Right lobe of liver (tissue), 6 donors: ENCODE results near the gene TMEM134. TPM values are rescaled to one million over a fixed set of nuclear protein-coding genes. Genes with fewer than 3 reads are reported as not detected.
"Not testable (repeated sequence)": the region's sequence is repeated elsewhere in the genome, so short reads cannot be mapped to it uniquely, and the experiment has no call there.

Experiments
- ATAC-seq, 4 donors: fragments of 200-7000 bp; cut with Tn5 transposase; one replicate each; pipeline ENCODE4 v1.9.1; 2020; ENCODE audit warnings: mild to moderate bottlenecking in 4 of 4, moderate library complexity in 4 of 4
- DNase-seq, 3 donors: peaks; one replicate each; pipeline ENCODE4 v3.0.0-alpha.2; 2020
- H3K27ac ChIP-seq, 3 donors: fragments of 200-600 bp; one replicate each; pipeline ENCODE4 v1.8.0; 2022
- H3K27me3 ChIP-seq, 2 donors: fragments of 200-600 bp; one replicate each; pipeline ENCODE4 v1.8.0; 2022
- H3K36me3 ChIP-seq, 4 donors: fragments of 200-600 bp; sonication (generic) in 1 of 4; one replicate each; pipeline versions ENCODE4 v1.5.1 to v1.8.0; 2017 to 2022; ENCODE audit warnings: control low read depth in 1 of 4
- H3K4me1 ChIP-seq, 4 donors: fragments of 200-600 bp; sonication (generic) in 1 of 4; one replicate each; pipeline versions ENCODE4 v1.5.1 to v1.8.0; 2017 to 2022; ENCODE audit warnings: control low read depth in 1 of 4
- H3K4me3 ChIP-seq, 3 donors: fragments of 200-600 bp; one replicate each; pipeline ENCODE4 v1.8.0; 2022
- H3K9me3 ChIP-seq, 4 donors: fragments of 200-600 bp; sonication (generic) in 1 of 4; one replicate each; pipeline versions ENCODE4 v1.5.1 to v1.8.0; 2017 to 2022; ENCODE audit warnings: control low read depth in 1 of 4
- POLR2A ChIP-seq: fragments of 450-650 bp; IDR thresholded peaks from one replicate; pipeline ENCODE4 v1.6.1; 2017; ENCODE audit warnings: antibody characterized with exemption, mild to moderate bottlenecking
- WGBS: methylation state at CpG from one replicate; pipeline ENCODE4 v1.1.6; 2018; ENCODE audit warnings: low coverage, low lambda C conversion rate; ENCODE audit not compliant: insufficient coverage; ENCODE audit errors: missing lambda C conversion rate; 5-methylcytosine and 5-hydroxymethylcytosine counted together
- intact Hi-C, 2 donors: fragments of 100-400 bp; cut with DNase I; formaldehyde crosslinking; loops; one replicate each; pipeline versions ENCODE4 v1.11.2 to v1.14.1; 2022
- total RNA-seq, 6 experiments: library from RNA; depleted of rRNA in 2 of 6; stranded (reverse); fragments of >200 nt in 2 of 6; fragmentation: NEBNext Ultra II Directional in 3 of 6; extraction: Animal tissue kit (Norgen Biotek cat#: 25700) in 3 of 6; gene quantifications; one replicate each; pipeline versions ENCODE4 v1.1.0 to v1.2.4, GENCODE V29; 2016 to 2023
- TF ChIP-seq, protein P1 (sequence below), 4 donors: fragments of 200-600 bp in 3 of 4; fragments of 450-650 bp in 1 of 4; IDR thresholded peaks; one replicate each; pipeline versions ENCODE4 v1.5.1 to v1.8.0; 2016 to 2022; ENCODE audit warnings: antibody characterized with exemption in 4 of 4, mild to moderate bottlenecking in 2 of 4
- donor health status: DM: no; HTN: yes; CAD: no.
- donor health status: DM: no; HTN: no; CAD: no.
- donor health status: DM: no; HTN: no; CAD: no.
- donor health status: DM: no; HTN: yes; CAD: no.
- donor health status: DM: no; HTN: yes; CAD: no.

TMEM134 gene
- total RNA-seq, 6 experiments from 2014 or later: 29.1 to 133 (median 40.9) TPM

DNA sequence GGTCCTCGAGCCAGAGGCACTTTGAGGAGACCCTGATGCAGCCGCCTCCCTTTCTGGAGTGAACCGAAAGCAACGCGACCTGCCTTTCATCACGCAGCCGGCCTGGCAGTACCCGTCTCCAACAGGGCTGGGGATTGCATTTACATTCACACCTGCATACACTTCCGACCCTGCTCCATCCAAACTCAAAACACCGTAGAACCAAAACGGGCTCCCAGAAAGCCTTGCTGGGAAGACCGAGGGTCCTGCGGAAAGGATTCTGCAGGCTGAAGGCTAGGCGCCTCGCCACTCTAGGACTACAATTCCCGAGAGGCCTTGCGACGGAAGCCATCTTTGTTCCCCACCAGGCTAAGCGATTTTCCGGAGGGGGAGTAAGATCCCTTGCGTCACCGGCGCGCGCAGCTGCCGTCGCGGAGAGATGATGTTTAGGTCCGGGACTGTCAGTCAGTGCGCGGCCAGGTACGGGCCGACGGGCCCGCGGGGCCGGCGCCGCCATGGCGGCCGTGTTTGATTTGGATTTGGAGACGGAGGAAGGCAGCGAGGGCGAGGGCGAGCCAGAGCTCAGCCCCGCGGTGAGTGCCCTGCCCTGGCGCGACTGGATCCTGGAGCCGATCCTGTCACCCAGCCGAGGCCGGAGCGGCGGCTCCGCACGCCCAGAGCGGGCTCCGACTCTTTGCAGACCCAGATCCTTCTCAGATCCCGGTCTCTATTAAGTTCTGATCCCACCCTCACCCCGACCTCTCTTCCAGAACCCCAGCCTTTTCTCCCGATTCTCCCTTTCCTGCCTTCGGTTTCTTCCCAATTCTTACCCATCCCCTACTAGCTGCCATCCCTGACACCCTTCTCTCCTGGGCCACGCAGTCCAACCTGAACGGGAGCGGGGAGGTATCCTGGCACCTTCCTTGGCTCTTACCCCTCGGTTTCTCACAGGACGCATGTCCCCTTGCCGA lies 40.7 kb downstream of the TMEM134 start, which contains the start of gene RPS6KB2:
Gene RPS6KB2 (plus strand): TSS at position 443 of the 950 bp plus-strand sequence. CDS start 52 bp downstream, at position 495.
- peak within 1 kb of the TSS; percentile 61 to 79 (median 74) for H3K4me3 ChIP-seq

GRCh38 chr11:67427364-67427859 lies 41.6 kb downstream of the TMEM134 start:
- H3K36me3 ChIP-seq: peaks cover 0 to 16% (median under 1%) of the 10 kb centered on the region in 4 donors
- ATAC-seq: peak; percentile 5 to 57 (median 46)
- DNase-seq, H3K9me3 ChIP-seq, H3K27me3 ChIP-seq, intact Hi-C loops: not testable (repeated sequence)
- WGBS: 52% methylated on average over 17 of the region's 19 CpGs
- peaks cover 0 to 19% (median 2%) of the 10 kb centered on the region in 4 donors for H3K4me1 ChIP-seq
- peak overlapping the region; percentile 49 to 84 (median 78) for H3K27ac ChIP-seq
- peak overlapping the region; percentile 61 to 79 (median 74) for H3K4me3 ChIP-seq

More for the DNA sequence above, 40.7 kb downstream of the TMEM134 start, which contains the start of gene RPS6KB2:
- DNase-seq (peak; percentile 97 to 99 (median 99)), ATAC-seq (peak; percentile 89 to 94 (median 90))
- peak within 1 kb of the TSS; percentile 64 to 84 (median 78) for H3K27ac ChIP-seq
- peaks cover 0 to 19% (median 2%) of the 10 kb centered on the region in 4 donors for H3K4me1 ChIP-seq
- no peaks in the 10 kb centered on the region for H3K27me3 ChIP-seq
- H3K36me3 ChIP-seq: peaks cover 0 to 25% (median 7%) of the 10 kb centered on the region in 4 donors
- peak; percentile 85 for TF ChIP-seq POLR2A
- TF ChIP-seq, protein P1, sequence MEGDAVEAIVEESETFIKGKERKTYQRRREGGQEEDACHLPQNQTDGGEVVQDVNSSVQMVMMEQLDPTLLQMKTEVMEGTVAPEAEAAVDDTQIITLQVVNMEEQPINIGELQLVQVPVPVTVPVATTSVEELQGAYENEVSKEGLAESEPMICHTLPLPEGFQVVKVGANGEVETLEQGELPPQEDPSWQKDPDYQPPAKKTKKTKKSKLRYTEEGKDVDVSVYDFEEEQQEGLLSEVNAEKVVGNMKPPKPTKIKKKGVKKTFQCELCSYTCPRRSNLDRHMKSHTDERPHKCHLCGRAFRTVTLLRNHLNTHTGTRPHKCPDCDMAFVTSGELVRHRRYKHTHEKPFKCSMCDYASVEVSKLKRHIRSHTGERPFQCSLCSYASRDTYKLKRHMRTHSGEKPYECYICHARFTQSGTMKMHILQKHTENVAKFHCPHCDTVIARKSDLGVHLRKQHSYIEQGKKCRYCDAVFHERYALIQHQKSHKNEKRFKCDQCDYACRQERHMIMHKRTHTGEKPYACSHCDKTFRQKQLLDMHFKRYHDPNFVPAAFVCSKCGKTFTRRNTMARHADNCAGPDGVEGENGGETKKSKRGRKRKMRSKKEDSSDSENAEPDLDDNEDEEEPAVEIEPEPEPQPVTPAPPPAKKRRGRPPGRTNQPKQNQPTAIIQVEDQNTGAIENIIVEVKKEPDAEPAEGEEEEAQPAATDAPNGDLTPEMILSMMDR (IDR thresholded peaks at IDR 0.05): no peak
- intact Hi-C loops: no loop called here
- H3K9me3 ChIP-seq: no peaks in the 10 kb centered on the region
- 0% methylated on average over 25 of the region's 68 CpGs for WGBS

- Histone ChIP-seq H3K27me3 (no peaks in the 10 kb centered on the region), H3K27ac (no peak overlapping the region), H3K9me3 (no peaks in the 10 kb centered on the region), H3K4me1 (peaks cover 0 to 22% (median 7%) of the 10 kb centered on the region in 4 donors), H3K4me3 (no peak overlapping the region), H3K36me3 (no peaks in the 10 kb centered on the region)
- TF ChIP-seq POLR2A: no peak
- TF ChIP-seq, protein P1 (IDR thresholded peaks at IDR 0.05): no peak
- no CpG with 5 or more reads among the region's 34 CpGs for WGBS
- intact Hi-C loops: no loop called here
- ATAC-seq (no peak), DNase-seq (no peak)
Measured at GRCh38 chr11:67423891-67424613, 45.0 kb downstream of the TMEM134 start.

- intact Hi-C loops: no loop called here
- 80% methylated on average over 1 of the region's 13 CpGs for WGBS
- ATAC-seq: no peak
- Histone ChIP-seq H3K27ac (no peak overlapping the region), H3K4me3 (no peak overlapping the region), H3K9me3 (no peaks in the 10 kb centered on the region), H3K27me3 (no peaks in the 10 kb centered on the region), H3K4me1 (peaks cover 0 to 26% (median 10%) of the 10 kb centered on the region in 4 donors), H3K36me3 (no peaks in the 10 kb centered on the region)
- TF ChIP-seq, protein P1 (IDR thresholded peaks at IDR 0.05): no peak
- TF ChIP-seq POLR2A: no peak
- no peak for DNase-seq
Measured at GRCh38 chr11:67423466-67423865, 45.6 kb downstream of the TMEM134 start.
